OCI-LY7 (cell line): Measurements from ENCODE around the gene ZNF705A.
"Not testable (repeated sequence)": the region's sequence is repeated elsewhere in the genome, so short reads cannot be mapped to it uniquely, and the experiment has no call there.

Experiments
- EZH2phosphoT487 ChIP-seq: fragments of 200-600 bp; sonication (generic); IDR thresholded peaks from 2 replicates; pipeline ENCODE4 v1.6.1; 2018; ENCODE audit warnings: low read depth, borderline replicate concordance, mild to moderate bottlenecking, mixed run types, antibody characterized with exemption, low read length, moderate library complexity, mixed read lengths
- TF ChIP-seq, protein P1 (sequence below): fragments of 200-600 bp; sonication (generic); conservative IDR thresholded peaks from 2 replicates; pipeline ENCODE4 v1.5.1; 2014; ENCODE audit warnings: mild to moderate bottlenecking, antibody characterized with exemption, low read length, moderate library complexity, mixed read lengths

DNA sequence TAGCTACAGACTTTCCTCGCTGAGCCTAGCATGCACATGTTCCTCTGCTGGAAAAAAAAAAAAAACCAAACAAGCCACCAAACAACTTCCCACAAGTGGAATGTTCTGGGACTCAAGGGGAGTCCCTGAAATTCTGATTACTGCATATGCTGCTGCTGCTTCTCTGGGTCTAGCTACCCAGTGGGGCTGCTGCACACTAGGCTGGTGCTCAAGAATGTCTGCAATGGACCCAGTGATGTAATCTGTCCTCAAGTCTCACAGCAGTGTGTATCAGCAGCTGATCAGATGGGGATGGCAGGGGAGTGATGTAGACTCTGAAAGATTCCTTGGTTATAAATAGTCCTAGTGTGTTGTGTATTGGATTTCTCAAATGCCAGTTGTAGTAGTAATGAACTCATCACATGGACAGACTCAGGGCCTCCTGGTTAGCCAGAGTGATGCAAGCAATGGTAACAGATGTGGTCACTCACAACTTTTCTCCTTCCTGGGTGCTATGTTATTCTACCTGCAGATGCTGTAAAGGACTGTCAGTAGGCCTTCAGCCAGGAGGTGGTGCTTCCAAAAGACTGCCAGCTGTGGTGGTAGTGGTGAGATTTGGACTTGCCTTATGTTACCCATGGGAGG, 41.0 kb downstream of the ZNF705A start:
- TF ChIP-seq, protein P1, sequence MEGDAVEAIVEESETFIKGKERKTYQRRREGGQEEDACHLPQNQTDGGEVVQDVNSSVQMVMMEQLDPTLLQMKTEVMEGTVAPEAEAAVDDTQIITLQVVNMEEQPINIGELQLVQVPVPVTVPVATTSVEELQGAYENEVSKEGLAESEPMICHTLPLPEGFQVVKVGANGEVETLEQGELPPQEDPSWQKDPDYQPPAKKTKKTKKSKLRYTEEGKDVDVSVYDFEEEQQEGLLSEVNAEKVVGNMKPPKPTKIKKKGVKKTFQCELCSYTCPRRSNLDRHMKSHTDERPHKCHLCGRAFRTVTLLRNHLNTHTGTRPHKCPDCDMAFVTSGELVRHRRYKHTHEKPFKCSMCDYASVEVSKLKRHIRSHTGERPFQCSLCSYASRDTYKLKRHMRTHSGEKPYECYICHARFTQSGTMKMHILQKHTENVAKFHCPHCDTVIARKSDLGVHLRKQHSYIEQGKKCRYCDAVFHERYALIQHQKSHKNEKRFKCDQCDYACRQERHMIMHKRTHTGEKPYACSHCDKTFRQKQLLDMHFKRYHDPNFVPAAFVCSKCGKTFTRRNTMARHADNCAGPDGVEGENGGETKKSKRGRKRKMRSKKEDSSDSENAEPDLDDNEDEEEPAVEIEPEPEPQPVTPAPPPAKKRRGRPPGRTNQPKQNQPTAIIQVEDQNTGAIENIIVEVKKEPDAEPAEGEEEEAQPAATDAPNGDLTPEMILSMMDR: not testable (repeated sequence)
- TF ChIP-seq EZH2phosphoT487: not testable (repeated sequence)
